HG02623 (cell line): ENCODE results near the gene DHX9.

Experiments used
- ATAC-seq: cut with Tn5 transposase; IDR thresholded peaks from one replicate; pipeline ENCODE4 v1.9.1; 2021; ENCODE audit warnings: moderate library complexity; ENCODE audit not compliant: unreplicated experiment

DHX9 gene

GRCh38 chr1:182835806-182836205, 3.3 kb upstream of the DHX9 start:
- no peak for ATAC-seq

- ATAC-seq, result no peak
Observed at GRCh38 chr1:182841368-182841988, 2.3 kb downstream of the DHX9 start.

GRCh38 chr1:182842265-182842664, 3.1 kb downstream of the DHX9 start:
- no peak for ATAC-seq

- no peak for ATAC-seq
Observed at GRCh38 chr1:182845379-182845778, 6.2 kb downstream of the DHX9 start.

GRCh38 chr1:182845894-182846293, 6.7 kb downstream of the DHX9 start:
- no peak for ATAC-seq

- ATAC-seq, result no peak
Observed at GRCh38 chr1:182847105-182847504, 8.0 kb downstream of the DHX9 start.

GRCh38 chr1:182848736-182849135, 9.6 kb downstream of the DHX9 start:
- no peak for ATAC-seq

GRCh38 chr1:182850319-182850718, 11.2 kb downstream of the DHX9 start:
- no peak for ATAC-seq

- ATAC-seq, result no peak
Observed at GRCh38 chr1:182851825-182852224, 12.7 kb downstream of the DHX9 start.

- no peak for ATAC-seq
Observed at GRCh38 chr1:182855911-182856310, 16.8 kb downstream of the DHX9 start.

- ATAC-seq, result no peak
Observed at GRCh38 chr1:182857212-182857611, 18.1 kb downstream of the DHX9 start.

GRCh38 chr1:182860658-182861057, 21.5 kb downstream of the DHX9 start:
- ATAC-seq, result no peak

- ATAC-seq, result no peak
Observed at GRCh38 chr1:182861994-182862393, 22.8 kb downstream of the DHX9 start.

GRCh38 chr1:182862827-182863226, 23.7 kb downstream of the DHX9 start:
- ATAC-seq, result no peak

GRCh38 chr1:182863940-182864339, 24.8 kb downstream of the DHX9 start:
- ATAC-seq, result no peak

GRCh38 chr1:182867861-182868260, 28.7 kb downstream of the DHX9 start:
- ATAC-seq, result no peak

GRCh38 chr1:182869241-182869666, 30.1 kb downstream of the DHX9 start:
- no peak for ATAC-seq

GRCh38 chr1:182872881-182873280, 33.7 kb downstream of the DHX9 start:
- ATAC-seq, result no peak

GRCh38 chr1:182875889-182876288, 36.7 kb downstream of the DHX9 start:
- ATAC-seq, result no peak

- ATAC-seq, result no peak
Observed at GRCh38 chr1:182877331-182877730, 38.2 kb downstream of the DHX9 start.

GRCh38 chr1:182877842-182878241, 38.7 kb downstream of the DHX9 start:
- no peak for ATAC-seq

GRCh38 chr1:182884872-182885271, 45.7 kb downstream of the DHX9 start:
- ATAC-seq, result no peak

GRCh38 chr1:182885591-182885990, 46.4 kb downstream of the DHX9 start:
- no peak for ATAC-seq
